SU-DHL-6 (cell line): ENCODE measurements around the gene PLA2G4A.

ENCODE experiments used
- CTCF ChIP-seq: fragments of 200-600 bp; sonication (generic); IDR thresholded peaks from one replicate; pipeline ENCODE4 v1.5.1; 2017; ENCODE audit warnings: antibody characterized with exemption, mild to moderate bottlenecking, low read length, moderate library complexity; ENCODE audit not compliant: insufficient read depth, poor library complexity, severe bottlenecking
- EZH2phosphoT487 ChIP-seq: fragments of 200-600 bp; sonication (generic), shearing (Covaris generic); conservative IDR thresholded peaks from 2 replicates; pipeline ENCODE4 v1.6.1; 2018; ENCODE audit warnings: mild to moderate bottlenecking, antibody characterized with exemption, low read length, moderate library complexity, mixed read lengths

- TF ChIP-seq CTCF: no peak
- no peak for TF ChIP-seq EZH2phosphoT487
These were observed 148.7 kb downstream of the PLA2G4A start for GRCh38 chr1:186977266-186977957.
